ENCODE measurements around the gene CLIC5.

The CLIC5 gene

DNA sequence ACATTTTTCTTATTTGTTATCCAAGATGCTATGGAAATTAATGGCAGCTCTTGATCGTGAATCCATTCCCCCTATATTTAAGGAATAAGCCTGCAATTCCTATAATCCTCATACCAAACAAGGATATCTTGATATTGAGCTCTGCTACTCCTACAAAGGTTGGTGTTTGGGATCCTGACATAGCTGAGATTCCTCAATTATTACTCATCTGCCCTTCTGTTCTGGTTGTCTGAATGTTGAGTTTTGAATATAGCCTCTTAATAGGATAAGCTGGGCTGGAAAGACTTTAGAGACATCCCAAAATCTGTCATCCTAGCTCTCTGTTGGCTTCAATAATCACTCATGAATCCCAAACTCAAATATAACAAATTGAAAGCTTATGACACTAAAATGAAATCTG lies 49.9 kb downstream of the CLIC5 start:
- H3K9ac ChIP-seq (ENCODE audit: low read length in 2 of 2): no peak overlapping the region
- no peaks in the 10 kb centered on the region for H3K4me1 ChIP-seq (ENCODE audit: control insufficient read depth, insufficient read depth, low read length)
- H3K27ac ChIP-seq (ENCODE audit: low read length): no peak overlapping the region

DNA sequence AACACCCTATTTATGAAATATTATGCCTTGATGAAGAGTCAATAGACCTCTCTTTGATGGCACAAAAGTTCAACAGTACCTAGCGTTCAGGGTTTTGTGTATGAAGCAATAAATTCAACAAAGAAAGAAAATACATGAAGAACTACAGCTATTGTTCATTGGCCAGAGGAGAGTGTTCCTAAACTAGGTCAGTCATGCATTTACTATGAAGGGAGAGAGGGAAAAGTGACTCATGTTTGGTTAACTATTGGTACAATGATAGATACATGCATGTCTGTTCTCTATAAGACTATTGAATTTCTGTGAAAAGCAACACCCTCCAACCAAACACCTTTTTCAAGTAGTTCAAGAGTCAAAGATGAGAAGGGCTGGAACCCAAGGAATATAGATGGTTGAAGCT lies 50.7 kb downstream of the CLIC5 start:
- H3K27me3 ChIP-seq (ENCODE audit: control insufficient read depth in 1 of 2, insufficient read depth in 2 of 2, low read length in 2 of 2): no peaks in the 10 kb centered on the region
- H3K27ac ChIP-seq (ENCODE audit: low read length): no peak overlapping the region
- no peaks in the 10 kb centered on the region for H3K36me3 ChIP-seq (ENCODE audit: control insufficient read depth in 2 of 2, insufficient read depth in 2 of 2, low read length in 2 of 2)
- H3K9ac ChIP-seq (ENCODE audit: low read length in 2 of 2): no peak overlapping the region
- H3K4me3 ChIP-seq (ENCODE audit: low read length in 2 of 2): no peak overlapping the region
- H3K4me1 ChIP-seq (ENCODE audit: control insufficient read depth, insufficient read depth, low read length): no peaks in the 10 kb centered on the region
- peaks cover 4% of the 10 kb centered on the region in 2 donors for H3K9me3 ChIP-seq (ENCODE audit: control insufficient read depth in 2 of 2, low read length in 2 of 2)

More for the DNA sequence above, 49.9 kb downstream of the CLIC5 start:
- no peak overlapping the region for H3K4me3 ChIP-seq (ENCODE audit: low read length in 2 of 2)
- H3K36me3 ChIP-seq (ENCODE audit: control insufficient read depth in 2 of 2, insufficient read depth in 2 of 2, low read length in 2 of 2): no peaks in the 10 kb centered on the region
- H3K27me3 ChIP-seq (ENCODE audit: control insufficient read depth in 1 of 2, insufficient read depth in 2 of 2, low read length in 2 of 2): no peaks in the 10 kb centered on the region
- peaks cover 4% of the 10 kb centered on the region in 2 donors for H3K9me3 ChIP-seq (ENCODE audit: control insufficient read depth in 2 of 2, low read length in 2 of 2)

DNA sequence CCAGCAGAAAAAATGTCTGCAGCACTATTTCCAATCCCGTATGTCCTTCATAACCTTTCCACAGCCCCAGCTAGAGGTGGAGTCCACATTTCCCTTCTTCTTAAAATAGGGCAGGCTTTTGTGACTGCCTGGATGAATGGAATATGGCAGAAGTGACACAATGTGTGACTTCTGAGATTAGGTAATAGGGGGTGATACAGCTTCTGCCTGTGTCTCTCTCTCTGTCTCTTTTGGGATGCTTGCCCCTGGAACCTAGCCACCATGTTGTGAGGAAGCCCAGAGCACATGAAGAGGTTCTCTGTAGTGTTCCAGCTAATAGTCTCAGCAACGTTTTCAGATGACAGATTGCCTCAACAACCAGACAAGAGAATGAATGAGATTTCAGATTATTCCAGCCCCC lies 51.4 kb downstream of the CLIC5 start:
- Histone ChIP-seq H3K4me3 (ENCODE audit: low read length in 2 of 2) (no peak overlapping the region), H3K36me3 (ENCODE audit: control insufficient read depth in 2 of 2, insufficient read depth in 2 of 2, low read length in 2 of 2) (no peaks in the 10 kb centered on the region), H3K27ac (ENCODE audit: low read length) (no peak overlapping the region), H3K9me3 (ENCODE audit: control insufficient read depth in 2 of 2, low read length in 2 of 2) (peaks cover 4% of the 10 kb centered on the region in 2 donors), H3K9ac (ENCODE audit: low read length in 2 of 2) (no peak overlapping the region), H3K4me1 (ENCODE audit: control insufficient read depth, insufficient read depth, low read length) (no peaks in the 10 kb centered on the region), H3K27me3 (ENCODE audit: control insufficient read depth in 1 of 2, insufficient read depth in 2 of 2, low read length in 2 of 2) (no peaks in the 10 kb centered on the region)

DNA sequence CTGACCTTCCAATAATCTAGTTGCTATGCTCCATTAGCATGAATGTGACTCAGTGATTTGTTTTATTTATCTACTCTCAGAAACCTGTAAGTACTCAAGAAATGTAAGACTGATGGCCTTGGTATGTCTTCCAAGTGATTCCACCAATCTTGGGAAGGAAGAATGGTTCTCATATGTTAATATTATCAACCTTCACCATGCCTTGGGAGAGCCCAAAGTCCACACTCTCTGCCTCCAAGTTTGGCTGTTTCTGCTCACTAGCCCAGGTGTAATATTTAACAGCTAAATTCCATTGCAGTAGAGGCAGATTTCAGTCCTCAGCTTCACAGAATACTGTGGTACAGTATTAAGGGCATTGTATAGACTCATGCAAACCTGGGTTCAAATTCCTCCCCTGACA lies 51.8 kb downstream of the CLIC5 start:
- Histone ChIP-seq H3K4me3 (ENCODE audit: low read length in 2 of 2) (no peak overlapping the region), H3K27ac (ENCODE audit: low read length) (no peak overlapping the region), H3K4me1 (ENCODE audit: control insufficient read depth, insufficient read depth, low read length) (no peaks in the 10 kb centered on the region), H3K9me3 (ENCODE audit: control insufficient read depth in 2 of 2, low read length in 2 of 2) (peaks cover 4% of the 10 kb centered on the region in 2 donors), H3K36me3 (ENCODE audit: control insufficient read depth in 2 of 2, insufficient read depth in 2 of 2, low read length in 2 of 2) (no peaks in the 10 kb centered on the region), H3K9ac (ENCODE audit: low read length in 2 of 2) (no peak overlapping the region), H3K27me3 (ENCODE audit: control insufficient read depth in 1 of 2, insufficient read depth in 2 of 2, low read length in 2 of 2) (no peaks in the 10 kb centered on the region)

DNA sequence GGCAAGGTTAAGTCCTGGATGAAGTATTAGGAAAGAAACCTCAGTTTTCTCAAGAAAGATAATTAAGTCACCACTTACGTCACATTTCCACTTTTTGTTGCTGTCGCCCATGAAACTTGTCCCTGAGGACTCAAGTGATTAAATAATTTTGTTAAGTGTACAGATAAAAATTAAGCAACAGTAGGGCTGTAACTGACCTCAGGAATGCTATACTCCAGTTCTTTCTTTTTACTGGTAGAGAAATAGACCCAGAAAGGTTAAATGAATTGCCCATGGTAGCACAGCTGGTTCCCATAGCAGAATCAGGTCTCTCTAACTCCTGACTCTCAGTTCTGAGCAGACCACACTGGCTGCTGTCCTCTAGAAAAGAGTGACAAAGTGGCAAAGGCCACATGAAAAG lies 54.5 kb downstream of the CLIC5 start:
- no peak overlapping the region for H3K27ac ChIP-seq (ENCODE audit: low read length)
- no peaks in the 10 kb centered on the region for H3K36me3 ChIP-seq (ENCODE audit: control insufficient read depth in 2 of 2, insufficient read depth in 2 of 2, low read length in 2 of 2)
- H3K27me3 ChIP-seq (ENCODE audit: control insufficient read depth in 1 of 2, insufficient read depth in 2 of 2, low read length in 2 of 2): no peaks in the 10 kb centered on the region
- H3K9ac ChIP-seq (ENCODE audit: low read length in 2 of 2): no peak overlapping the region
- peaks cover 4% of the 10 kb centered on the region in 2 donors for H3K9me3 ChIP-seq (ENCODE audit: control insufficient read depth in 2 of 2, low read length in 2 of 2)
- H3K4me3 ChIP-seq (ENCODE audit: low read length in 2 of 2): no peak overlapping the region
- H3K4me1 ChIP-seq (ENCODE audit: control insufficient read depth, insufficient read depth, low read length): no peaks in the 10 kb centered on the region

DNA sequence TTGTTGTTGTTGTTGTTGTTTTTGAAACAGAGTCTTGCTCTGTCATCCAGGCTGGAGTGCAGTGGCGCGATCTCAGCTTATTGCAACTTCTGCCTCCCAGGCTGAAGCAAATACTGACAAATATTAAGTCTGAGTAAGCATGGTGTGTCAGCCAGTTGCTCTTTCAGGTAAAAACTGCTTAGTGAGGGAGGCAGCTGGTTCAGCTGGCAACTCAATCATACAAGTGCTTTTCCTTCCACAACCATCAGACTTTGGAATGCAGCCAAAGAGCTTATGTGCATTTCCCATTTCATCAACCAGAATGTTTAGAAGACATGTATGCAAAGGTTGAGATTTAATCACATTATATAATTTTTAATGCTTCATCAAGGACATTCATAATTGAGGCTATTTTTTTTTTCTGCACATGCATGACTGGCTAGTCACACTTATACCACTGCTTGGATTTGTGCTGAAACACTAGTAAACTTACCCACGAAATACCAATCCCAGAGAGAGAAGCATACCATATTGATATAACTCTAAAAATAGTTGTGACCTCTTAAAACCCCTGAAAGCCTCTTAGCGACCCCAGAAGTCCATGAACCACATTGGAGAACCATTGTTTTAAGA lies 56.0 kb downstream of the CLIC5 start:
- Histone ChIP-seq H3K36me3 (ENCODE audit: control insufficient read depth in 2 of 2, insufficient read depth in 2 of 2, low read length in 2 of 2) (no peaks in the 10 kb centered on the region), H3K9ac (ENCODE audit: low read length in 2 of 2) (no peak overlapping the region), H3K4me3 (ENCODE audit: low read length in 2 of 2) (no peak overlapping the region), H3K9me3 (ENCODE audit: control insufficient read depth in 2 of 2, low read length in 2 of 2) (peaks cover 4% of the 10 kb centered on the region in 2 donors), H3K4me1 (ENCODE audit: control insufficient read depth, insufficient read depth, low read length) (no peaks in the 10 kb centered on the region), H3K27ac (ENCODE audit: low read length) (no peak overlapping the region), H3K27me3 (ENCODE audit: control insufficient read depth in 1 of 2, insufficient read depth in 2 of 2, low read length in 2 of 2) (no peaks in the 10 kb centered on the region)

DNA sequence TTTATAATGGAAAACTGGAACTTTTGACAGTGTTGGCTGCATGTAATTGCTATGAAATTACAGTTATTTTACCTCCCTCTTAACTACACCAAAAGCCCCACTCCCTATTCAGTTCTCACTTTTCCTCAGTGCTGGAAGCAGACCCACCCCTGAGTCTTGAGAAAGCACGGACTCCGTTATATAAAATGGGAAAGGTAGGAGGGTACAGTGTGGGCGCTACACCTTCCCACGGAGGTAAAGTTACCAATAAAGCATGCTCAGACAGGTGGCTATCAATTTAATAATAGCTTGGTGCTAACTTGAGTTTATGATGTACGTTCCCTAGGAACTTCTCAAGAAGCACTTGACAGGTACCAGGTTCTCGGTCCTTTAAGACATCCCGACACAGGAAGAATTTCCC lies 59.0 kb downstream of the CLIC5 start:
- H3K9ac ChIP-seq (ENCODE audit: low read length in 2 of 2): no peak overlapping the region
- peaks cover 5% of the 10 kb centered on the region for H3K4me1 ChIP-seq (ENCODE audit: control insufficient read depth, insufficient read depth, low read length)
- H3K36me3 ChIP-seq (ENCODE audit: control insufficient read depth in 2 of 2, insufficient read depth in 2 of 2, low read length in 2 of 2): no peaks in the 10 kb centered on the region
- H3K9me3 ChIP-seq (ENCODE audit: control insufficient read depth in 2 of 2, low read length in 2 of 2): no peaks in the 10 kb centered on the region
- H3K4me3 ChIP-seq (ENCODE audit: low read length in 2 of 2): no peak overlapping the region
- no peaks in the 10 kb centered on the region for H3K27me3 ChIP-seq (ENCODE audit: control insufficient read depth in 1 of 2, insufficient read depth in 2 of 2, low read length in 2 of 2)
- H3K27ac ChIP-seq (ENCODE audit: low read length): no peak overlapping the region

DNA sequence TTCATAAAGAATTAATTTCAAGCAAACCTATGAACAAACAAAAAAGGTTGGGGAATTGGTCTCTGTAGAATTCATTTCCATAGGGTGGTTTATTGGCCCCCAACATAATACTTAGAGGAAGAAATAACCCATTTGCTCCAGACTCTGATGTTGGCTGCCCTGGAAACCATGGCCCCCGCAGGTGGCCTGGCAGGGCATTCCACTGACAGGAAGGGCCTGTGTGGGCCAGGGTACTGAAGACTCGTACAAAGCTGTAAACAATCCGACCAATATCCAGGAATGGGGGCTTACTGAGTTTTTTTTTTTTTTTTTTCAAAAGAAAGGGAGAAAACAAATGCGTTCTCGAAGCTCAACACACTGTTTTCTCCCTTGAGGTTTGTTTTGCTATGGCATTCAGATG lies 59.5 kb downstream of the CLIC5 start:
- Histone ChIP-seq H3K4me1 (ENCODE audit: control insufficient read depth, insufficient read depth, low read length) (peaks cover 10% of the 10 kb centered on the region), H3K36me3 (ENCODE audit: control insufficient read depth in 2 of 2, insufficient read depth in 2 of 2, low read length in 2 of 2) (no peaks in the 10 kb centered on the region), H3K9me3 (ENCODE audit: control insufficient read depth in 2 of 2, low read length in 2 of 2) (no peaks in the 10 kb centered on the region), H3K4me3 (ENCODE audit: low read length in 2 of 2) (no peak overlapping the region), H3K27ac (ENCODE audit: low read length) (no peak overlapping the region), H3K27me3 (ENCODE audit: control insufficient read depth in 1 of 2, insufficient read depth in 2 of 2, low read length in 2 of 2) (no peaks in the 10 kb centered on the region), H3K9ac (ENCODE audit: low read length in 2 of 2) (no peak overlapping the region)

DNA sequence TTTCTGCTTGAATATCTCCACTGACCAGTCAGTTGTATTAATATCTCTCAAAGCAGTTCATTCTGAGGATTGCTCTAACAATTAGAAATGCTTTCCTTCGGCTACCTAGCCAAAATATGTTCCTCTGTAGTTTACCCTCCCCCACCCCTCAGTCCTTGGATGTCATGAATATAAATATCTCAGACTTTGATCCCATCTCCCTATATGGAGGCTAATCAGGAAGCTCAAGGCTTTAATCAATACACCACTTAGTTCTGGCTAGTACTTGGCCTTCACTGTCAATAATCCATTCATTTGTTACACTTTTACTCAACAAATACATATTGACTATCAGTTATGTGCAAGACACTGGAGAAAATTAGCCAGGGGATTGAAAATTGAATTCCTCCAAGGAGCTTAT lies 60.1 kb downstream of the CLIC5 start:
- no peaks in the 10 kb centered on the region for H3K36me3 ChIP-seq (ENCODE audit: control insufficient read depth in 2 of 2, insufficient read depth in 2 of 2, low read length in 2 of 2)
- no peaks in the 10 kb centered on the region for H3K9me3 ChIP-seq (ENCODE audit: control insufficient read depth in 2 of 2, low read length in 2 of 2)
- no peak overlapping the region for H3K4me3 ChIP-seq (ENCODE audit: low read length in 2 of 2)
- H3K4me1 ChIP-seq (ENCODE audit: control insufficient read depth, insufficient read depth, low read length): peaks cover 13% of the 10 kb centered on the region
- no peak overlapping the region for H3K9ac ChIP-seq (ENCODE audit: low read length in 2 of 2)
- H3K27ac ChIP-seq (ENCODE audit: low read length): no peak overlapping the region
- no peaks in the 10 kb centered on the region for H3K27me3 ChIP-seq (ENCODE audit: control insufficient read depth in 1 of 2, insufficient read depth in 2 of 2, low read length in 2 of 2)

DNA sequence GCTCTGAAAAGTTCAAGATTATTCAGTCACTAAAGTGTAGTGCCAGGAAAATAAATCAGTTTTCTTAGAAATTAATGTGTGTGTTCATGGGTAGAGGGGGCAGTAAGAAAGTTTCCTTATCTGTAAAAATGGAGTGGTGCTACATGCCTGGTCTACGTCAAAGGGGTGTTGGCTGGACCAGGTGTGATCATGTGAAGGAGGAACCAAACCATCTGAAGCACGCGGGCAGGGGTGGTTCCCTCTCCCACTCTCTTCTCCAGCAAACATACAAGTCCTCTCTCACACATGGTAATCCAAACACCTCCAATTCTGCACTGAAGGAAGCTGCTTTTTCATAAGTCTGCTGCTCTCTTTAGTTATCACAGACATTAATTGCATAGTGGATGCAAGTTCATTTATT lies 63.1 kb downstream of the CLIC5 start:
- Histone ChIP-seq H3K27me3 (ENCODE audit: control insufficient read depth in 1 of 2, insufficient read depth in 2 of 2, low read length in 2 of 2) (no peaks in the 10 kb centered on the region), H3K36me3 (ENCODE audit: control insufficient read depth in 2 of 2, insufficient read depth in 2 of 2, low read length in 2 of 2) (no peaks in the 10 kb centered on the region), H3K27ac (ENCODE audit: low read length) (no peak overlapping the region), H3K4me3 (ENCODE audit: low read length in 2 of 2) (no peak overlapping the region), H3K4me1 (ENCODE audit: control insufficient read depth, insufficient read depth, low read length) (peaks cover 13% of the 10 kb centered on the region), H3K9ac (ENCODE audit: low read length in 2 of 2) (no peak overlapping the region), H3K9me3 (ENCODE audit: control insufficient read depth in 2 of 2, low read length in 2 of 2) (no peaks in the 10 kb centered on the region)

DNA sequence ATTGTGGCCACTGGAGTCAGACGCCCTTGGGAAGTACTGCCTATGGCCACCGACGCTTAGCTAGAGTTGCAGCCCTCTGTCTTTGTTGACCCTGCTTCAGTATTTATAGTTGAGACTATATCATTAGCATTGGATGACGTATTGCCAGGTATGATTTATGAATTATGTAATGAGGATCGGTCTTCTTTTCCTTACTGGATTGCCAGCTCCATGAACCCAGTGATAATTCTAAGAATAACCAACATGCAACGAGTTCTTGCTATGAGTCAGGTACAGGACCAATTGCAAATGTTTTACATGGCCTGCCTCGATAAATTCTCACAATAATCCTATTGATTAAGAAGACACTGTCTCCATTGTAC lies 63.5 kb downstream of the CLIC5 start:
- no peak overlapping the region for H3K27ac ChIP-seq (ENCODE audit: low read length)
- no peaks in the 10 kb centered on the region for H3K9me3 ChIP-seq (ENCODE audit: control insufficient read depth in 2 of 2, low read length in 2 of 2)
- H3K36me3 ChIP-seq (ENCODE audit: control insufficient read depth in 2 of 2, insufficient read depth in 2 of 2, low read length in 2 of 2): no peaks in the 10 kb centered on the region
- H3K27me3 ChIP-seq (ENCODE audit: control insufficient read depth in 1 of 2, insufficient read depth in 2 of 2, low read length in 2 of 2): no peaks in the 10 kb centered on the region
- no peak overlapping the region for H3K4me3 ChIP-seq (ENCODE audit: low read length in 2 of 2)
- H3K4me1 ChIP-seq (ENCODE audit: control insufficient read depth, insufficient read depth, low read length): peaks cover 13% of the 10 kb centered on the region
- H3K9ac ChIP-seq (ENCODE audit: low read length in 2 of 2): no peak overlapping the region

All from stomach smooth muscle (tissue), 2 donors.